Stimulated activated CD8-positive, alpha-beta memory T cell treated with anti-CD3 and anti-CD28 coated beads, Interleukin-4, amount 100 ng/mL, for 48 hours (primary cell): ENCODE data around the gene OSBPL6.
"Not testable (repeated sequence)": the region's sequence is repeated elsewhere in the genome, so short reads cannot be mapped to it uniquely, and the experiment has no call there.

Experiments used
- DNase-seq: peaks from one replicate; pipeline ENCODE4 v3.0.0-alpha.2; 2020

The OSBPL6 gene

GRCh38 chr2:178413472-178414265 is 219.4 kb downstream of the OSBPL6 start:
- peak; percentile 88 for DNase-seq

GRCh38 chr2:178414266-178415247 is 220.2 kb downstream of the OSBPL6 start:
- DNase-seq, result peak; percentile 87

- DNase-seq, result no peak
These were observed 221.7 kb downstream of the OSBPL6 start for GRCh38 chr2:178415979-178416378.

- DNase-seq, result no peak
These were observed 223.6 kb downstream of the OSBPL6 start for GRCh38 chr2:178417916-178418315.

- no peak for DNase-seq
These were observed 224.1 kb downstream of the OSBPL6 start for GRCh38 chr2:178418426-178418825.

- no peak for DNase-seq
These were observed 224.8 kb downstream of the OSBPL6 start for GRCh38 chr2:178419123-178419522.

GRCh38 chr2:178420463-178420999 is 226.2 kb downstream of the OSBPL6 start:
- no peak for DNase-seq

- no peak for DNase-seq
These were observed 227.8 kb downstream of the OSBPL6 start for GRCh38 chr2:178422097-178422496.

- DNase-seq, result not testable (repeated sequence)
These were observed 229.4 kb downstream of the OSBPL6 start for GRCh38 chr2:178423746-178424145.

- no peak for DNase-seq
These were observed 231.0 kb downstream of the OSBPL6 start for GRCh38 chr2:178425255-178425827.

GRCh38 chr2:178426388-178426787 is 232.1 kb downstream of the OSBPL6 start:
- no peak for DNase-seq

- DNase-seq, result no peak
These were observed 233.1 kb downstream of the OSBPL6 start for GRCh38 chr2:178427458-178427857.

GRCh38 chr2:178428396-178428806 is 234.1 kb downstream of the OSBPL6 start:
- no peak for DNase-seq

GRCh38 chr2:178429336-178429735 is 235.0 kb downstream of the OSBPL6 start:
- no peak for DNase-seq

GRCh38 chr2:178436662-178437061 is 242.3 kb downstream of the OSBPL6 start:
- DNase-seq, result no peak

GRCh38 chr2:178441426-178441825 is 247.1 kb downstream of the OSBPL6 start:
- DNase-seq, result no peak

- no peak for DNase-seq
These were observed 254.8 kb downstream of the OSBPL6 start for GRCh38 chr2:178448968-178449661.

- no peak for DNase-seq
These were observed 255.6 kb downstream of the OSBPL6 start for GRCh38 chr2:178449700-178450523.

GRCh38 chr2:178450524-178450773 is 256.1 kb downstream of the OSBPL6 start:
- no peak for DNase-seq

- peak; percentile 98 for DNase-seq
These were observed 256.6 kb downstream of the OSBPL6 start, which contains the start of the genes PJVK and PRKRA for GRCh38 chr2:178450774-178451525. Gene PJVK (plus strand): TSS chr2:178451378. CDS start chr2:178453410, 2,032 bp downstream. Gene PRKRA (minus strand): TSS chr2:178451175. CDS start chr2:178451030, 145 bp downstream.

- no peak for DNase-seq
These were observed 258.0 kb downstream of the OSBPL6 start for GRCh38 chr2:178452334-178452733.
